ENCODE measurements around the gene DHRS7. TPM values are rescaled to one million over a fixed set of nuclear protein-coding genes. Genes with fewer than 3 reads are reported as not detected.

Gene DHRS7
- total RNA-seq, 1 donor = 52.5 TPM

- H2AFZ ChIP-seq (ENCODE audit: low read length) = no peak overlapping the region
- no peaks in the 10 kb centered on the region for H3K9me3 ChIP-seq (ENCODE audit: low read depth, low read length)
- H3K4me3 ChIP-seq (ENCODE audit: insufficient read depth, low read length) = no peak overlapping the region
- no peak for TF ChIP-seq CTCF (IDR thresholded peaks at IDR 0.05; ENCODE audit: extremely low read depth, low read depth, low read length)
- no peak overlapping the region for H3K27ac ChIP-seq (ENCODE audit: low read depth, low read length)
- no peaks in the 10 kb centered on the region for H3K4me1 ChIP-seq (ENCODE audit: insufficient read depth, low read length)
- H4K20me1 ChIP-seq (ENCODE audit: insufficient read depth, low read length) = no peaks in the 10 kb centered on the region
- no peaks in the 10 kb centered on the region for H3K79me2 ChIP-seq (ENCODE audit: insufficient read depth, low read length)
- DNase-seq (ENCODE audit: insufficient read length, low spot score, missing footprints) = no peak
- no peaks in the 10 kb centered on the region for H3K27me3 ChIP-seq (ENCODE audit: insufficient read depth, low read length)
- H3K4me2 ChIP-seq (ENCODE audit: insufficient read depth, low read length) = no peak overlapping the region
- no peaks in the 10 kb centered on the region for H3K36me3 ChIP-seq (ENCODE audit: insufficient read depth, low read length)
Measured at GRCh38 chr14:60206249-60206670, 41.1 kb upstream of the DHRS7 start.

GRCh38 chr14:60204843-60205774 is 39.9 kb upstream of the DHRS7 start:
- H3K36me3 ChIP-seq (ENCODE audit: insufficient read depth, low read length) = no peaks in the 10 kb centered on the region
- H3K79me2 ChIP-seq (ENCODE audit: insufficient read depth, low read length) = no peaks in the 10 kb centered on the region
- no peaks in the 10 kb centered on the region for H3K9me3 ChIP-seq (ENCODE audit: low read depth, low read length)
- H4K20me1 ChIP-seq (ENCODE audit: insufficient read depth, low read length) = no peaks in the 10 kb centered on the region
- DNase-seq (ENCODE audit: insufficient read length, low spot score, missing footprints) = no peak
- H3K27me3 ChIP-seq (ENCODE audit: insufficient read depth, low read length) = no peaks in the 10 kb centered on the region
- no peak overlapping the region for H3K27ac ChIP-seq (ENCODE audit: low read depth, low read length)
- H2AFZ ChIP-seq (ENCODE audit: low read length) = no peak overlapping the region
- no peak overlapping the region for H3K4me2 ChIP-seq (ENCODE audit: insufficient read depth, low read length)
- no peaks in the 10 kb centered on the region for H3K4me1 ChIP-seq (ENCODE audit: insufficient read depth, low read length)
- no peak overlapping the region for H3K4me3 ChIP-seq (ENCODE audit: insufficient read depth, low read length)
- TF ChIP-seq CTCF (IDR thresholded peaks at IDR 0.05; ENCODE audit: extremely low read depth, low read depth, low read length) = no peak

GRCh38 chr14:60204104-60204842 is 39.1 kb upstream of the DHRS7 start:
- Histone ChIP-seq H4K20me1 (ENCODE audit: insufficient read depth, low read length) (no peaks in the 10 kb centered on the region), H3K27ac (ENCODE audit: low read depth, low read length) (no peak overlapping the region), H3K36me3 (ENCODE audit: insufficient read depth, low read length) (no peaks in the 10 kb centered on the region), H3K4me3 (ENCODE audit: insufficient read depth, low read length) (no peak overlapping the region), H3K79me2 (ENCODE audit: insufficient read depth, low read length) (no peaks in the 10 kb centered on the region), H2AFZ (ENCODE audit: low read length) (peak overlapping the region; percentile 8), H3K27me3 (ENCODE audit: insufficient read depth, low read length) (no peaks in the 10 kb centered on the region), H3K9me3 (ENCODE audit: low read depth, low read length) (no peaks in the 10 kb centered on the region), H3K4me2 (ENCODE audit: insufficient read depth, low read length) (no peak overlapping the region), H3K4me1 (ENCODE audit: insufficient read depth, low read length) (no peaks in the 10 kb centered on the region)
- no peak for TF ChIP-seq CTCF (IDR thresholded peaks at IDR 0.05; ENCODE audit: extremely low read depth, low read depth, low read length)
- no peak for DNase-seq (ENCODE audit: insufficient read length, low spot score, missing footprints)

- no peak for DNase-seq (ENCODE audit: insufficient read length, low spot score, missing footprints)
- Histone ChIP-seq H3K4me2 (ENCODE audit: insufficient read depth, low read length) (no peak overlapping the region), H3K4me3 (ENCODE audit: insufficient read depth, low read length) (no peak overlapping the region), H3K27me3 (ENCODE audit: insufficient read depth, low read length) (no peaks in the 10 kb centered on the region), H3K79me2 (ENCODE audit: insufficient read depth, low read length) (no peaks in the 10 kb centered on the region), H3K36me3 (ENCODE audit: insufficient read depth, low read length) (no peaks in the 10 kb centered on the region), H3K4me1 (ENCODE audit: insufficient read depth, low read length) (no peaks in the 10 kb centered on the region), H2AFZ (ENCODE audit: low read length) (no peak overlapping the region), H4K20me1 (ENCODE audit: insufficient read depth, low read length) (no peaks in the 10 kb centered on the region), H3K27ac (ENCODE audit: low read depth, low read length) (no peak overlapping the region), H3K9me3 (ENCODE audit: low read depth, low read length) (no peaks in the 10 kb centered on the region)
- no peak for TF ChIP-seq CTCF (IDR thresholded peaks at IDR 0.05; ENCODE audit: extremely low read depth, low read depth, low read length)
Measured at GRCh38 chr14:60199321-60199720, 34.1 kb upstream of the DHRS7 start.

Measured in osteoblast (primary cell).